Uterus (tissue), 4 donors: Measurements from ENCODE around the gene REELD1. TPM values are rescaled to one million over a fixed set of nuclear protein-coding genes. Genes with fewer than 3 reads are reported as not detected.

Experiments
- DNase-seq, 2 donors: peaks; one replicate each; pipeline ENCODE4 v3.0.0-alpha.2; 2019 to 2020
- H3K27ac ChIP-seq, 2 donors: fragments of 200-600 bp; sonication (generic); 1 replicate in 1 of 2; 2 replicates in 1 of 2; pipeline ENCODE4 v1.5.1; 2016 to 2018
- H3K27me3 ChIP-seq, 2 donors: fragments of 200-600 bp; sonication (generic); one replicate each; pipeline ENCODE4 v1.5.1; 2018 to 2019; ENCODE audit warnings: control low read depth in 1 of 2
- H3K36me3 ChIP-seq, 2 donors: fragments of 200-600 bp; sonication (generic); one replicate each; pipeline ENCODE4 v1.5.1; 2019; ENCODE audit warnings: control low read depth in 1 of 2
- H3K4me1 ChIP-seq, 2 donors: fragments of 200-600 bp; sonication (generic); one replicate each; pipeline ENCODE4 v1.5.1; 2018 to 2019; ENCODE audit warnings: control low read depth in 1 of 2
- H3K4me3 ChIP-seq, 2 donors: fragments of 200-600 bp; sonication (generic); 1 replicate in 1 of 2; 2 replicates in 1 of 2; pipeline ENCODE4 v1.5.1; 2018 to 2019; ENCODE audit warnings: mild to moderate bottlenecking in 1 of 2
- H3K9me3 ChIP-seq, 2 donors: fragments of 200-600 bp; sonication (generic); one replicate each; pipeline ENCODE4 v1.5.1; 2019; ENCODE audit warnings: control low read depth in 1 of 2
- POLR2A ChIP-seq, 2 donors: fragments of 450-650 bp; IDR thresholded peaks; one replicate each; pipeline ENCODE4 v1.6.1; 2016; ENCODE audit warnings: antibody characterized with exemption in 2 of 2, mild to moderate bottlenecking in 1 of 2, moderate library complexity in 1 of 2
- intact Hi-C: fragments of 100-400 bp; cut with DNase I; formaldehyde crosslinking; loops from one replicate; pipeline ENCODE4 v1.15.1; 2023; ENCODE audit warnings: low total_unique reads
- total RNA-seq, 4 donors: library from RNA; depleted of rRNA in 3 of 4; stranded (reverse); fragments of >200 nt in 3 of 4; gene quantifications; one replicate each; pipeline versions ENCODE4 v1.1.0 to v1.2.4, GENCODE V29; 2014 to 2023
- TF ChIP-seq, protein P1 (sequence below), 4 experiments: fragments of 200-600 bp in 2 of 4; fragments of 450-650 bp in 2 of 4; sonication (generic) in 2 of 4; IDR thresholded peaks; one replicate each; pipeline ENCODE4 v1.5.1; 2016 to 2019; ENCODE audit warnings: antibody characterized with exemption in 4 of 4, mild to moderate bottlenecking in 2 of 4, moderate library complexity in 1 of 4
- donor health status: DM: yes; HTN: yes; CAD: no.

Gene REELD1
- total RNA-seq, 4 donors from 2014 or later, result 1.4 TPM; not detected in 3

GRCh38 chr4:146211440-146211839 lies 2.9 kb upstream of the REELD1 start:
- TF ChIP-seq, protein P1, sequence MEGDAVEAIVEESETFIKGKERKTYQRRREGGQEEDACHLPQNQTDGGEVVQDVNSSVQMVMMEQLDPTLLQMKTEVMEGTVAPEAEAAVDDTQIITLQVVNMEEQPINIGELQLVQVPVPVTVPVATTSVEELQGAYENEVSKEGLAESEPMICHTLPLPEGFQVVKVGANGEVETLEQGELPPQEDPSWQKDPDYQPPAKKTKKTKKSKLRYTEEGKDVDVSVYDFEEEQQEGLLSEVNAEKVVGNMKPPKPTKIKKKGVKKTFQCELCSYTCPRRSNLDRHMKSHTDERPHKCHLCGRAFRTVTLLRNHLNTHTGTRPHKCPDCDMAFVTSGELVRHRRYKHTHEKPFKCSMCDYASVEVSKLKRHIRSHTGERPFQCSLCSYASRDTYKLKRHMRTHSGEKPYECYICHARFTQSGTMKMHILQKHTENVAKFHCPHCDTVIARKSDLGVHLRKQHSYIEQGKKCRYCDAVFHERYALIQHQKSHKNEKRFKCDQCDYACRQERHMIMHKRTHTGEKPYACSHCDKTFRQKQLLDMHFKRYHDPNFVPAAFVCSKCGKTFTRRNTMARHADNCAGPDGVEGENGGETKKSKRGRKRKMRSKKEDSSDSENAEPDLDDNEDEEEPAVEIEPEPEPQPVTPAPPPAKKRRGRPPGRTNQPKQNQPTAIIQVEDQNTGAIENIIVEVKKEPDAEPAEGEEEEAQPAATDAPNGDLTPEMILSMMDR (IDR thresholded peaks at IDR 0.05), result no peak
- no peak for TF ChIP-seq POLR2A (IDR thresholded peaks at IDR 0.05)
- Histone ChIP-seq H3K36me3 (no peaks in the 10 kb centered on the region), H3K27me3 (no peaks in the 10 kb centered on the region), H3K27ac (no peak overlapping the region), H3K4me1 (no peaks in the 10 kb centered on the region), H3K9me3 (no peaks in the 10 kb centered on the region), H3K4me3 (no peak overlapping the region)
- no peak for DNase-seq
- intact Hi-C loops, result no loop called here

DNA sequence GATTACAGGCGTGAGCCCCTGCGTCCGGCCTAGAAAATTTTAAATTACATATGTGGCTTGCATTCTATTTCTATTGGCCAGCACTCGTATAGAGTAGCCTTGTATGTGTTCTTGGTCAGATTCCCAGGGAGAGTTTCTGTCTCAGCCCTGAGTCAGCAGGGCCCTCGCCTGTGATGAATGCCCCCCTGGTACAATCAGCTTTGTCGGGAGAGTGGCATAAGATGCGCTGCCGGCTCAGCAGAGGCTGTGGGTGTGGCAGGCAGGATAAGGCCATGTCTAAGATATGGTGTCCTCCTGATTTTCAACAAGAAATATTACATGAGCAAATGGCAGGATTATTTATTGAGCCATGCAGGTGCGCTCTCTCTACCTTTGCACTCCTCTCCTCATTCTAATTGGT lies 1.6 kb upstream of the REELD1 start:
- Histone ChIP-seq H3K4me1 (no peaks in the 10 kb centered on the region), H3K27ac (no peak overlapping the region), H3K27me3 (no peaks in the 10 kb centered on the region), H3K9me3 (no peaks in the 10 kb centered on the region), H3K36me3 (no peaks in the 10 kb centered on the region), H3K4me3 (no peak overlapping the region)
- intact Hi-C loops, result no loop called here
- no peak for DNase-seq
- TF ChIP-seq, protein P1 (IDR thresholded peaks at IDR 0.05), result no peak
- no peak for TF ChIP-seq POLR2A (IDR thresholded peaks at IDR 0.05)

DNA sequence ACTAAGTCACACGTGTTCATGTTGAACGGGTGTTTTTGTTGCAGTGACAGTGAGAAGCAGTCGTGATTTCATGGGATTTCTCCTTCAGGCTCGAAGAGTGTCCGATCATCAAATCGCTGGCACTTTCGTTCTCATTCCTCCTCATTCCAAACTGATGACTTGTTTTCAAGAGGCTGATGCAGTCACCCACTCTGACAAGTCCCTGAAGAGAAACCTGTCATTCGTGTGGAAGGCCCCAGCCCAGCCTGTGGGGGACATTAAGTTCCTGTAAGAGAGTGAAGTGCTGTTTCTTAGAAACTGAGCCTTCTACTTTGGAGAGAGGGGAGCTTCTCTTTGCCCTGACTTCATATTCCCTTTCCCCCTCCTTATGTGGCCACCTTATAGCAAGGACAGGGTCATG lies 8.0 kb downstream of the REELD1 start:
- DNase-seq, result no peak
- no peak overlapping the region for H3K27ac ChIP-seq

GRCh38 chr4:146224326-146224966 lies 10.1 kb downstream of the REELD1 start:
- Histone ChIP-seq H3K27me3 (no peaks in the 10 kb centered on the region), H3K27ac (no peak overlapping the region), H3K4me1 (no peaks in the 10 kb centered on the region), H3K36me3 (no peaks in the 10 kb centered on the region), H3K4me3 (no peak overlapping the region), H3K9me3 (no peaks in the 10 kb centered on the region)
- TF ChIP-seq POLR2A (IDR thresholded peaks at IDR 0.05), result no peak
- TF ChIP-seq, protein P1 (IDR thresholded peaks at IDR 0.05), result no peak
- DNase-seq, result no peak
- intact Hi-C loops, result no loop called here

More for the DNA sequence above, 8.0 kb downstream of the REELD1 start:
- Histone ChIP-seq H3K27me3 (no peaks in the 10 kb centered on the region), H3K4me3 (no peak overlapping the region), H3K4me1 (no peaks in the 10 kb centered on the region), H3K9me3 (no peaks in the 10 kb centered on the region), H3K36me3 (no peaks in the 10 kb centered on the region)
- TF ChIP-seq, protein P1 (IDR thresholded peaks at IDR 0.05), result no peak
- TF ChIP-seq POLR2A (IDR thresholded peaks at IDR 0.05), result no peak
- intact Hi-C loops, result no loop called here

DNA sequence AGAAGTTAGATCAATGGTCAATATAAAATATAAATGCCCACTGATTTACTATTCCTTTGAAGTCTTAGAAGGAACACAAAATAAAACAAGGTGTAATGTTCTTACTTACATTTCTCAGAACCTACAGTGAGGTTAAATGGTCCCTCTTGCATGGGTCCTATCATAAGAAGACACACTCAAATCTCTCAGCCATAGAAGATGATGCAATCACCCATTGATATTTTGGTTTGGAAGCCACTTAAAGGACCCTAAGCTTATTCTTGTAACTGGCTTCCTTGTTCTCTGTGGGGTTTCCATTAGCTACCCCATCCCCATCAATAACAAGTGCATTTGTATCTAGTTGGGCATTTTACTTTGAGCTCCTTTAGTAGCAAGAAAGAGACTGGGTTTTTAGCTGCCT lies 15.1 kb downstream of the REELD1 start:
- no peak for DNase-seq
- no peak overlapping the region for H3K4me3 ChIP-seq
- H3K27me3 ChIP-seq, result no peaks in the 10 kb centered on the region
- intact Hi-C loops, result no loop called here
- no peak for TF ChIP-seq POLR2A (IDR thresholded peaks at IDR 0.05)
- TF ChIP-seq, protein P1 (IDR thresholded peaks at IDR 0.05), result no peak
- H3K27ac ChIP-seq, result no peak overlapping the region
- H3K36me3 ChIP-seq, result no peaks in the 10 kb centered on the region
- no peaks in the 10 kb centered on the region for H3K9me3 ChIP-seq
- no peaks in the 10 kb centered on the region for H3K4me1 ChIP-seq
